GM12878 (cell line): Measurements from ENCODE around the gene LSMEM2.
A peak's percentile ranks its signal among the peaks of the same experiment; 100 is the strongest.

Source experiments
- CTCF ChIP-seq, 3 experiments: IDR thresholded peaks in 2 of 3; conservative IDR thresholded peaks in 1 of 3; 2 replicates each; pipeline ENCODE4 v1.5.1; 2011; ENCODE audit warnings: low read depth in 3 of 3, low read length in 3 of 3, mild to moderate bottlenecking in 3 of 3, control low read depth in 2 of 3, moderate library complexity in 2 of 3, inconsistent platforms in 1 of 3, mixed read lengths in 1 of 3; ENCODE audit not compliant: control insufficient read depth in 2 of 3, insufficient read depth in 1 of 3; ENCODE audit errors: extremely low read depth in 1 of 3
- EZH2 ChIP-seq: IDR thresholded peaks from 2 replicates; pipeline ENCODE4 v1.6.1; 2012; ENCODE audit warnings: low read depth, mild to moderate bottlenecking, control low read depth, inconsistent platforms, low read length, borderline replicate concordance; ENCODE audit not compliant: control insufficient read depth
- MAX ChIP-seq: IDR thresholded peaks from 2 replicates; pipeline ENCODE4 v1.6.1; 2012; ENCODE audit warnings: low read depth, low read length, improper control_type of control experiment
- PML ChIP-seq: IDR thresholded peaks from 2 replicates; pipeline ENCODE4 v1.6.1; 2012; ENCODE audit warnings: low read length, inconsistent platforms
- POLR2A ChIP-seq: IDR thresholded peaks from 2 replicates; pipeline ENCODE4 v1.6.1; 2011; ENCODE audit warnings: low read depth, mild to moderate bottlenecking, low read length
- RAD21 ChIP-seq: IDR thresholded peaks from 2 replicates; pipeline ENCODE4 v1.6.1; 2011; ENCODE audit warnings: mild to moderate bottlenecking, low read depth, low read length, moderate library complexity; ENCODE audit not compliant: insufficient read depth
- RFX5 ChIP-seq: IDR thresholded peaks from 2 replicates; pipeline ENCODE4 v1.6.1; 2011; ENCODE audit warnings: low read depth, low read length, improper control_type of control experiment
- SIN3A ChIP-seq: IDR thresholded peaks from 2 replicates; pipeline ENCODE4 v1.6.1; 2012; ENCODE audit warnings: low read depth, low read length, improper control_type of control experiment
- SMAD1 ChIP-seq: fragments of 450-650 bp; IDR thresholded peaks from 2 replicates; pipeline ENCODE4 v1.6.1; 2018; ENCODE audit warnings: mild to moderate bottlenecking, low read depth; ENCODE audit not compliant: partially characterized antibody
- SPI1 ChIP-seq: IDR thresholded peaks from 2 replicates; pipeline ENCODE4 v1.6.1; 2011; ENCODE audit warnings: low read depth, mild to moderate bottlenecking, low read length, moderate library complexity, borderline replicate concordance; ENCODE audit not compliant: insufficient read depth
- TARDBP ChIP-seq: IDR thresholded peaks from 2 replicates; pipeline ENCODE4 v1.6.1; 2016; ENCODE audit warnings: borderline replicate concordance
- ZNF207 ChIP-seq: fragments of 450-650 bp; IDR thresholded peaks from 2 replicates; pipeline ENCODE4 v1.6.1; 2014; ENCODE audit warnings: antibody characterized with exemption, mild to moderate bottlenecking, borderline replicate concordance
- ZNF274 ChIP-seq: IDR thresholded peaks from one replicate; pipeline ENCODE4 v1.8.0; 2011; ENCODE audit not compliant: insufficient read length, insufficient read depth
- TF ChIP-seq, protein P1 (sequence below): IDR thresholded peaks from 2 replicates; pipeline ENCODE4 v1.6.1; 2011; ENCODE audit warnings: low read depth, mild to moderate bottlenecking, low read length, moderate library complexity, borderline replicate concordance; ENCODE audit errors: extremely low read depth

- TF ChIP-seq, protein P1, sequence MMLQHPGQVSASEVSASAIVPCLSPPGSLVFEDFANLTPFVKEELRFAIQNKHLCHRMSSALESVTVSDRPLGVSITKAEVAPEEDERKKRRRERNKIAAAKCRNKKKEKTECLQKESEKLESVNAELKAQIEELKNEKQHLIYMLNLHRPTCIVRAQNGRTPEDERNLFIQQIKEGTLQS = no peak
- TF ChIP-seq CTCF (IDR thresholded peaks at IDR 0.05 in 2 of 3, conservative IDR thresholded peaks at IDR 0.05 in 1 of 3; ENCODE audit: control insufficient read depth in 2 of 3, extremely low read depth in 1 of 3, insufficient read depth in 1 of 3, low read depth in 3 of 3, low read length in 3 of 3) (peak in 1 of 3 experiments; percentile 17; a peak in 1 of 6 replicates), RFX5 (no peak), RAD21 (no peak), TARDBP (no peak), SMAD1 (no peak), PML (no peak), POLR2A (no peak), ZNF274 (no peak), EZH2 (no peak), SPI1 (no peak), ZNF207 (no peak), SIN3A (no peak), MAX (no peak)
These were observed 19.2 kb downstream of the LSMEM2 start for GRCh38 chr3:50297896-50298725.
